HG03521 (cell line): ENCODE results near the gene ANKRD39.

Experiments
- ATAC-seq: cut with Tn5 transposase; IDR thresholded peaks from one replicate; pipeline ENCODE4 v1.9.1; 2021; ENCODE audit warnings: mild to moderate bottlenecking, moderate library complexity; ENCODE audit not compliant: unreplicated experiment

Gene ANKRD39

GRCh38 chr2:96859099-96859649, 1.4 kb upstream of the ANKRD39 start:
- no peak for ATAC-seq

GRCh38 chr2:96856776-96857666, 795 bp downstream of the ANKRD39 start:
- ATAC-seq = no peak

- ATAC-seq = no peak
Observed at GRCh38 chr2:96853321-96853720, 4.5 kb downstream of the ANKRD39 start.

GRCh38 chr2:96852667-96853066, 5.1 kb downstream of the ANKRD39 start:
- ATAC-seq = no peak

GRCh38 chr2:96848264-96848663, 9.6 kb downstream of the ANKRD39 start:
- no peak for ATAC-seq

- no peak for ATAC-seq
Observed at GRCh38 chr2:96847586-96847985, 10.2 kb downstream of the ANKRD39 start.

GRCh38 chr2:96846825-96847224, 11.0 kb downstream of the ANKRD39 start:
- ATAC-seq = no peak

- ATAC-seq = no peak
Observed at GRCh38 chr2:96844405-96844808, 13.4 kb downstream of the ANKRD39 start.

- no peak for ATAC-seq
Observed at GRCh38 chr2:96843538-96844268, 14.1 kb downstream of the ANKRD39 start, which contains the start of gene ANKRD23. TSS of gene ANKRD23 (minus strand) at chr2:96844021. CDS start at chr2:96843992, 29 bp downstream.

GRCh38 chr2:96842600-96842999, 15.2 kb downstream of the ANKRD39 start:
- no peak for ATAC-seq

- ATAC-seq = no peak
Observed at GRCh38 chr2:96841701-96842495, 15.9 kb downstream of the ANKRD39 start.

GRCh38 chr2:96839875-96840850, 17.7 kb downstream of the ANKRD39 start:
- no peak for ATAC-seq

- ATAC-seq = peak; percentile 57
Observed at GRCh38 chr2:96839293-96839874, 18.4 kb downstream of the ANKRD39 start.

- ATAC-seq = peak; percentile 5
Observed at GRCh38 chr2:96838345-96839292, 19.2 kb downstream of the ANKRD39 start.

- no peak for ATAC-seq
Observed at GRCh38 chr2:96837575-96837974, 20.2 kb downstream of the ANKRD39 start.

GRCh38 chr2:96835830-96836229, 22.0 kb downstream of the ANKRD39 start:
- ATAC-seq = no peak

GRCh38 chr2:96832754-96833507, 24.9 kb downstream of the ANKRD39 start:
- ATAC-seq = no peak

GRCh38 chr2:96832408-96832753, 25.4 kb downstream of the ANKRD39 start:
- ATAC-seq = no peak
